DMS 273 (cell line): ENCODE measurements around the gene KLC1.

ENCODE experiments used
- DNase-seq: peaks from one replicate; lab custom pipeline; 2025; ENCODE audit not compliant: unreplicated experiment; lab: John Stamatoyannopoulos, UW

Gene KLC1

GRCh38 chr14:103628684-103629502 is at the start of gene KLC1:
Gene KLC1 (plus strand): TSS chr14:103629211. CDS start chr14:103654565, 25,354 bp downstream.
- DNase-seq: peak; percentile 87

GRCh38 chr14:103581206-103581605 is 47.8 kb upstream of the KLC1 start:
- DNase-seq: no peak

GRCh38 chr14:103581954-103582703 is 46.9 kb upstream of the KLC1 start:
- DNase-seq: no peak

GRCh38 chr14:103584326-103584915 is 44.6 kb upstream of the KLC1 start:
- no peak for DNase-seq

GRCh38 chr14:103593577-103593976 is 35.4 kb upstream of the KLC1 start:
- no peak for DNase-seq

- peak; percentile 40 for DNase-seq
These were observed 34.7 kb upstream of the KLC1 start for GRCh38 chr14:103594265-103594664.

- peak; percentile 67 for DNase-seq
These were observed 31.2 kb upstream of the KLC1 start for GRCh38 chr14:103597623-103598377.

GRCh38 chr14:103600503-103600902 is 28.5 kb upstream of the KLC1 start:
- no peak for DNase-seq

- DNase-seq: no peak
These were observed 24.4 kb upstream of the KLC1 start for GRCh38 chr14:103604620-103605019.

GRCh38 chr14:103606963-103607668 is 21.9 kb upstream of the KLC1 start:
- peak; percentile 96 for DNase-seq

- DNase-seq: no peak
These were observed 21.2 kb upstream of the KLC1 start for GRCh38 chr14:103607822-103608221.

- DNase-seq: peak; percentile 66
These were observed 19.9 kb upstream of the KLC1 start for GRCh38 chr14:103609081-103609480.

- no peak for DNase-seq
These were observed 17.8 kb upstream of the KLC1 start for GRCh38 chr14:103611215-103611614.

- peak; percentile 60 for DNase-seq
These were observed 15.5 kb upstream of the KLC1 start for GRCh38 chr14:103613517-103613916.

- DNase-seq: no peak
These were observed 12.2 kb upstream of the KLC1 start for GRCh38 chr14:103616635-103617300.

GRCh38 chr14:103619057-103619456 is 10.0 kb upstream of the KLC1 start:
- DNase-seq: no peak

GRCh38 chr14:103621860-103622259 is 7.2 kb upstream of the KLC1 start:
- no peak for DNase-seq

- DNase-seq: no peak
These were observed 5.7 kb upstream of the KLC1 start for GRCh38 chr14:103623308-103623707.

- DNase-seq: peak; percentile 78
These were observed 5.0 kb upstream of the KLC1 start for GRCh38 chr14:103623883-103624482.

- no peak for DNase-seq
These were observed 4.2 kb upstream of the KLC1 start for GRCh38 chr14:103624860-103625259.
